HepG2 (cell line): ENCODE measurements around the gene CD46. TPM values are rescaled to one million over a fixed set of nuclear protein-coding genes. Genes with fewer than 3 reads are reported as not detected.

Experiments used
- ATAC-seq: fragments of 200-7000 bp; cut with Tn5 transposase; 3 replicates; pipeline ENCODE4 v1.9.1; 2020; ENCODE audit warnings: mild to moderate bottlenecking, moderate library complexity
- BruUV-seq: library from RNA; stranded (reverse); fragments of 400-500 nt; replicated peaks from 2 replicates; lab custom pipeline; 2021; lab: Mats Ljungman, UMichigan
- CTCF ChIA-PET: fragments of 300-600 bp; formaldehyde crosslinking; extraction: SDS; loops from one replicate; lab custom pipeline; 2021; ENCODE audit warnings: low total read pairs, inconsistent platforms, low intra/inter-chr PET ratio; lab: Yijun Ruan, JAX
- POLR2A ChIA-PET: fragments of 350-600 bp; sonication (Branson Sonifier 250); formaldehyde crosslinking; loops from one replicate; lab custom pipeline; 2020; ENCODE audit warnings: antibody characterized with exemption, inconsistent platforms; lab: Yijun Ruan, JAX
- DNase-seq: peaks from one replicate; pipeline ENCODE4 v3.0.0-alpha.2; 2015; ENCODE audit warnings: low spot score
- FAIRE-seq: peaks from 3 replicates; lab custom pipeline; 2011; peaks lifted over from hg19 to GRCh38; lab: Jason Lieb, UNC
- H2AFZ ChIP-seq: one replicate; pipeline ENCODE4 v1.6.1; 2011; ENCODE audit warnings: low read length, inconsistent platforms
- H3K27ac ChIP-seq: fragments of 300-600 bp; 3 replicates; pipeline ENCODE4 v1.8.0; 2011; ENCODE audit warnings: mixed run types, mild to moderate bottlenecking, mixed read lengths, low read length, inconsistent platforms; ENCODE audit not compliant: insufficient read depth; ENCODE audit errors: extremely low read length
- H3K27me3 ChIP-seq, 2 experiments: fragments of 200-600 bp in 1 of 2; 2 replicates in 1 of 2; 3 replicates in 1 of 2; pipeline versions ENCODE4 v1.6.0 to v1.8.0; 2011; ENCODE audit warnings: low read length in 2 of 2, mild to moderate bottlenecking in 2 of 2, moderate library complexity in 2 of 2, inconsistent platforms in 1 of 2; ENCODE audit not compliant: insufficient read depth in 2 of 2, control insufficient read depth in 1 of 2
- H3K36me3 ChIP-seq, 2 experiments: fragments of 200-600 bp in 1 of 2; replicated peaks in 1 of 2; 2 replicates in 1 of 2; 3 replicates in 1 of 2; pipeline versions ENCODE4 v1.5.1 to v1.8.0; 2011; ENCODE audit warnings: low read length in 2 of 2, inconsistent platforms in 1 of 2; ENCODE audit not compliant: insufficient read depth in 2 of 2, control insufficient read depth in 1 of 2
- H3K4me1 ChIP-seq: 2 replicates; pipeline ENCODE4 v1.5.1; 2012; ENCODE audit warnings: low read length, inconsistent platforms; ENCODE audit not compliant: insufficient read depth
- H3K4me2 ChIP-seq: 2 replicates; pipeline ENCODE4 v1.6.0; 2011; ENCODE audit warnings: low read depth, low read length, inconsistent platforms
- H3K4me3 ChIP-seq, 3 experiments: fragments of 200-600 bp in 1 of 3; sonication (generic), shearing (Covaris generic) in 1 of 3; replicated peaks in 1 of 3; 2 replicates each; pipeline ENCODE4 v1.5.1; 2011 to 2016; ENCODE audit warnings: low read length in 3 of 3, inconsistent platforms in 2 of 3, low read depth in 2 of 3, mild to moderate bottlenecking in 2 of 3, control low read depth in 1 of 3, mixed read lengths in 1 of 3; ENCODE audit not compliant: insufficient read depth in 1 of 3
- H3K79me2 ChIP-seq: one replicate; pipeline ENCODE4 v1.6.1; 2011; ENCODE audit warnings: low read length, inconsistent platforms; ENCODE audit not compliant: insufficient read depth
- H3K9ac ChIP-seq: 2 replicates; pipeline ENCODE4 v1.6.0; 2011; ENCODE audit warnings: mild to moderate bottlenecking, low read depth, low read length, inconsistent platforms; ENCODE audit not compliant: insufficient read depth
- H3K9me3 ChIP-seq: 2 replicates; pipeline ENCODE4 v1.5.1; 2012; ENCODE audit warnings: mild to moderate bottlenecking, low read length
- H4K20me1 ChIP-seq: 2 replicates; pipeline ENCODE4 v1.6.0; 2011; ENCODE audit warnings: inconsistent platforms, mild to moderate bottlenecking, low read length, moderate library complexity; ENCODE audit not compliant: insufficient read depth
- ARID5B ChIP-seq: IDR thresholded peaks from 2 replicates; pipeline ENCODE4 v1.4.0; 2020; ENCODE audit warnings: mild to moderate bottlenecking, missing genetic modification reagents
- CHCHD3 ChIP-seq: sonication (generic); formaldehyde crosslinking; IDR thresholded peaks from 2 replicates; pipeline ENCODE4 v1.8.0; 2022; ENCODE audit warnings: mild to moderate bottlenecking, missing genetic modification reagents, moderate library complexity
- MTA3 ChIP-seq: sonication (generic); formaldehyde crosslinking; IDR thresholded peaks from 2 replicates; pipeline ENCODE4 v1.4.0; 2020; ENCODE audit warnings: missing genetic modification reagents
- NBN ChIP-seq: fragments of 450-650 bp; conservative IDR thresholded peaks from 2 replicates; pipeline ENCODE4 v1.6.1; 2017
- ZBTB1 ChIP-seq: sonication (generic); formaldehyde crosslinking; IDR thresholded peaks from 2 replicates; pipeline ENCODE4 v1.4.0; 2020; ENCODE audit warnings: missing genetic modification reagents, borderline replicate concordance
- ZFP36L2 ChIP-seq: sonication (generic); formaldehyde crosslinking; IDR thresholded peaks from 2 replicates; pipeline ENCODE4 v1.4.0; 2020; ENCODE audit warnings: missing genetic modification reagents
- ZFY ChIP-seq: sonication (generic); formaldehyde crosslinking; IDR thresholded peaks from 2 replicates; pipeline ENCODE4 v1.4.0; 2020; ENCODE audit warnings: missing genetic modification reagents
- ZMAT5 ChIP-seq: sonication (generic); formaldehyde crosslinking; IDR thresholded peaks from 2 replicates; pipeline ENCODE4 v1.5.0; 2020; ENCODE audit warnings: mild to moderate bottlenecking, low read depth, missing genetic modification reagents, borderline replicate concordance
- ZNF143 ChIP-seq: sonication (generic); formaldehyde crosslinking; IDR thresholded peaks from 2 replicates; pipeline ENCODE4 v1.4.0; 2020; ENCODE audit warnings: missing genetic modification reagents
- ZNF33B ChIP-seq: sonication (generic); formaldehyde crosslinking; IDR thresholded peaks from 2 replicates; pipeline ENCODE4 v1.5.1; 2020; ENCODE audit warnings: mild to moderate bottlenecking, missing genetic modification reagents
- ZNF503 ChIP-seq: sonication (generic); formaldehyde crosslinking; IDR thresholded peaks from 2 replicates; pipeline ENCODE4 v1.4.0; 2020; ENCODE audit warnings: missing genetic modification reagents
- ZNF777 ChIP-seq: sonication (generic); formaldehyde crosslinking; IDR thresholded peaks from 2 replicates; pipeline ENCODE4 v1.4.0; 2020; ENCODE audit warnings: missing genetic modification reagents
- WGBS: methylation state at CpG from one replicate; pipeline ENCODE4 v1.1.6; 2017; ENCODE audit warnings: low lambda C conversion rate; 5-methylcytosine and 5-hydroxymethylcytosine counted together
- in situ Hi-C: cut with HindIII; loops from 2 replicates; pipeline ENCODE4 v1.10.0; 2017; ENCODE audit warnings: low pct_unique_long_range_greater_than_20kb; ENCODE audit not compliant: extremely low pct_ligation_motif_present
- intact Hi-C: fragments of 100-400 bp; cut with micrococcal nuclease; formaldehyde crosslinking; loops from one replicate; pipeline ENCODE4 v1.10.0; 2022; ENCODE audit not compliant: unreplicated experiment
- polyA plus RNA-seq, 8 experiments: library from polyadenylated mRNA; depleted of rRNA in 3 of 8; stranded (reverse) in 7 of 8; unstranded in 1 of 8; fragments of >200 nt; fragmentation: Illumina TruSeq in 4 of 8; extraction: Trizol in 4 of 8; gene quantifications; 2 replicates each; pipeline versions ENCODE4 v1.2.1 to v1.2.3, GENCODE V29; 2011 to 2016; ENCODE audit warnings: low read depth in 4 of 8, missing spikeins in 1 of 8, mixed read lengths in 1 of 8; ENCODE audit not compliant: insufficient read depth in 1 of 8
- total RNA-seq, 5 experiments: library from RNA; depleted of rRNA; stranded (reverse); fragments of >200 nt; fragmentation: Illumina TruSeq; extraction: Trizol; gene quantifications; 2 replicates each; pipeline ENCODE4 v1.2.3, GENCODE V29; 2016; ENCODE audit warnings: low read depth in 1 of 5
- TF ChIP-seq, protein P1 (sequence below): IDR thresholded peaks from 2 replicates; pipeline ENCODE4 v1.6.1; 2016; ENCODE audit warnings: missing genetic modification reagents, missing compliant biosample characterization

Gene CD46
- total and polyA plus RNA-seq, 2 of the 13 experiments (the other 11 are each of a cell fraction or from before 2014, with no cell fraction given): 130 to 277 TPM

DNA sequence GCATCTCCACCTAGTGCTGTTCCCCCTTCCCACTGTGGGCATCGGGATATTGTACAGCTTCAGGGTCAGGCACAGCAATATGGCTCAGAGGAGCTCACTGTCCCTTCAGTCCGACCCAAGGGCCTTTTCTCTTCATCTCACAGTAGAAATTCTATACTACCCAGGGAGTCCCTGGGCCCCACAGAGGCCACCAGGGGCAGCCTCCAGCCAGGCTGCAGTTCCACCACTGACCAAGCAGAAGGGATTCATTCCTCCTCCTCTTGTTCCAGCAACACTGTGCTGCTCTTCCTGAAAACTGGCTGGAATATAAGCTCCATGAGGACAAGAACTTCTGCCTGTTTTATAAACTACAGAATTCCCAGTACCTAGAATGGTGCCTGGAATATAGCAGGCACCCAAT is 88.5 kb downstream of the CD46 start:
- Histone ChIP-seq H3K4me1 (peaks cover 8% of the 10 kb centered on the region; the same call in 1 of the 2 replicates), H3K9ac (no peak overlapping the region), H2AFZ (no peak overlapping the region), H3K27ac (no peak overlapping the region), H4K20me1 (no peaks in the 10 kb centered on the region), H3K27me3 (no peaks in the 10 kb centered on the region), H3K4me3 (no peak overlapping the region), H3K36me3 (no peaks in the 10 kb centered on the region), H3K9me3 (no peaks in the 10 kb centered on the region), H3K79me2 (no peaks in the 10 kb centered on the region), H3K4me2 (no peak overlapping the region)
- FAIRE-seq (no peak), ATAC-seq (peak; percentile 95), DNase-seq (no peak)
- TF ChIP-seq ZNF503 (CRISPR knock-in tag) (no peak), ZFP36L2 (CRISPR knock-in tag) (no peak), ZBTB1 (CRISPR knock-in tag) (no peak)
- ChIA-PET POLR2A (no interaction called here), CTCF (no interaction called here)
- in situ Hi-C loops: no loop called here
- no TSS peak for BruUV-seq
- intact Hi-C loops: no loop called here
- WGBS: no CpG with 5 or more reads among the region's 2 CpGs

DNA sequence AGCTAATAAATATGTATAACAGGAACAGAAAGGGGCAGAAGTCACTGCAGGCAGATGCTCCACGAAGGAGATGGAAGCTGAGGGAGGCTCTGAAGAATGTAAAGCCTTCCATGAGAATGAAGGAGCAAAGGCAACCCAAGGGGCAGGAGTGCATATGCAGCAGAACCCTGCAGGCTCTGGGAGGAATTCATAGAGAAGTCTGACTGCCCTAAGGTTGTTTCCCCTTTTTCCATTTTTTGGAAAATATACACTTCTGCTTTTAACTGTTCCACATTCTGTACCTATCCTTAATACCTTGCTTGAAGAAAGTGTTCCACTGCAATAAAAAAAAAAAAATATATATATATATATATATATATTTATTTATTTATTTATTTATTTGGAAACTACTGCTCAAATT is 89.4 kb downstream of the CD46 start:
- BruUV-seq: no TSS peak
- H4K20me1 ChIP-seq: no peaks in the 10 kb centered on the region
- 100% methylated on average over 1 of the region's 1 CpG for WGBS
- in situ Hi-C loops (no loop called here), intact Hi-C loops (no loop called here)
- H3K9ac ChIP-seq: no peak overlapping the region
- DNase-seq (no peak), ATAC-seq (no peak), FAIRE-seq (no peak)
- no peak overlapping the region for H3K27ac ChIP-seq
- no peaks in the 10 kb centered on the region for H3K9me3 ChIP-seq
- no peak overlapping the region for H3K4me2 ChIP-seq
- H3K4me3 ChIP-seq: no peak overlapping the region
- H2AFZ ChIP-seq: no peak overlapping the region
- no peaks in the 10 kb centered on the region for H3K36me3 ChIP-seq
- H3K79me2 ChIP-seq: no peaks in the 10 kb centered on the region
- POLR2A ChIA-PET: no interaction called here
- H3K27me3 ChIP-seq: no peaks in the 10 kb centered on the region
- CTCF ChIA-PET: no interaction called here
- peaks cover 8% of the 10 kb centered on the region; the same call in 1 of the 2 replicates for H3K4me1 ChIP-seq
- TF ChIP-seq ZNF33B (CRISPR knock-in tag) (no peak), ZFY (CRISPR knock-in tag) (no peak), NBN (no peak), MTA3 (no peak), ZNF143 (CRISPR knock-in tag) (no peak), CHCHD3 (CRISPR knock-in tag) (no peak), ZNF777 (CRISPR knock-in tag) (no peak), ARID5B (CRISPR knock-in tag) (no peak), ZMAT5 (no peak)
- TF ChIP-seq, protein P1, sequence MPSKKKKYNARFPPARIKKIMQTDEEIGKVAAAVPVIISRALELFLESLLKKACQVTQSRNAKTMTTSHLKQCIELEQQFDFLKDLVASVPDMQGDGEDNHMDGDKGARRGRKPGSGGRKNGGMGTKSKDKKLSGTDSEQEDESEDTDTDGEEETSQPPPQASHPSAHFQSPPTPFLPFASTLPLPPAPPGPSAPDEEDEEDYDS (CRISPR knock-in tag): no peak
